Measurements from ENCODE around the gene HK2.

Gene HK2

GRCh38 chr2:74941284-74941683 lies 107.4 kb downstream of the HK2 start:
- DNase-seq = no peak

- no peak for DNase-seq
Measured at GRCh38 chr2:74942263-74942662, 108.3 kb downstream of the HK2 start.

All from NCI-H446 (cell line).